ENCODE measurements around the gene CXCL3. TPM values are rescaled to one million over a fixed set of nuclear protein-coding genes. Genes with fewer than 3 reads are reported as not detected.

CXCL3 gene
- total RNA-seq, 1 donor from 2014 or later, result not detected

DNA sequence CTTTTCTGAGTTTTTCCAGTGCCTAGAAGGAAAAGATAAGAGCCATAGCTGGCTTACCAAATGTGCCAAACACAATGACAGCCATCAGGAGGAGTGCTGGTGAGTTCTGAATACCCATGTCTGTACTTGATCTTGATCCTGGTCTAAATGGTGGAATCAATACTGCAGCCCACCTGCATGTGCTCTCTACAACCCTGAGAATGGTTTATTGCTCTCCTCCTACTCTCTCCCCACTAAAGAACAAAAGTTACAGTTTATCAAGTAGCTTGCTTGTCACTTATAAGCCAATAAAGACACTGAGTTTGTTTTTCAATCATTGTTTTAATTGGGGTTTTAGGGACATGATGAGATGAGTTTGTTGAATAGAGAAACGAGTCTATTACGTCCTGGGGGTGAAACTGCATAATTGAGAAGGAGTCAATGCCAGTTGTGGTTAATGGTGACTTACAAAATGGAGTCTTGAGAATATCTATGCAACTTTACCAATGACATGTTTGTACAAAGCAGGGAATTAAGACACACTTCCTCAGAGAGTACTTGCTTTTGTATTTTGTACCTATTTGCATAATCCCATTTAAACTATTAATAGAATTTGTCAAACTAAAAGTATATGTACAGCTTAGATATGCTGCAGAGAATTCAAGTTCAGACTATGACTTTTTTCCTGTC is 20.8 kb upstream of the CXCL3 start:
- POLR2A ChIA-PET, result no interaction called here
- CTCF ChIA-PET, result no interaction called here
- intact Hi-C loops (cut with micrococcal nuclease), result no loop called here
- TF ChIP-seq, protein P1, sequence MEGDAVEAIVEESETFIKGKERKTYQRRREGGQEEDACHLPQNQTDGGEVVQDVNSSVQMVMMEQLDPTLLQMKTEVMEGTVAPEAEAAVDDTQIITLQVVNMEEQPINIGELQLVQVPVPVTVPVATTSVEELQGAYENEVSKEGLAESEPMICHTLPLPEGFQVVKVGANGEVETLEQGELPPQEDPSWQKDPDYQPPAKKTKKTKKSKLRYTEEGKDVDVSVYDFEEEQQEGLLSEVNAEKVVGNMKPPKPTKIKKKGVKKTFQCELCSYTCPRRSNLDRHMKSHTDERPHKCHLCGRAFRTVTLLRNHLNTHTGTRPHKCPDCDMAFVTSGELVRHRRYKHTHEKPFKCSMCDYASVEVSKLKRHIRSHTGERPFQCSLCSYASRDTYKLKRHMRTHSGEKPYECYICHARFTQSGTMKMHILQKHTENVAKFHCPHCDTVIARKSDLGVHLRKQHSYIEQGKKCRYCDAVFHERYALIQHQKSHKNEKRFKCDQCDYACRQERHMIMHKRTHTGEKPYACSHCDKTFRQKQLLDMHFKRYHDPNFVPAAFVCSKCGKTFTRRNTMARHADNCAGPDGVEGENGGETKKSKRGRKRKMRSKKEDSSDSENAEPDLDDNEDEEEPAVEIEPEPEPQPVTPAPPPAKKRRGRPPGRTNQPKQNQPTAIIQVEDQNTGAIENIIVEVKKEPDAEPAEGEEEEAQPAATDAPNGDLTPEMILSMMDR (IDR thresholded peaks at IDR 0.05), result no peak
- DNase-seq (no peak), ATAC-seq (ENCODE audit: low read depth) (no peak)
- Mint-ChIP-seq H3K9me3 (no peaks in the 10 kb centered on the region), H3K4me3 (no peak overlapping the region), H3K27me3 (peaks cover 11% of the 10 kb centered on the region), H3K4me1 (no peaks in the 10 kb centered on the region), H3K27ac (no peak overlapping the region), H3K36me3 (ENCODE audit: low read depth) (no peaks in the 10 kb centered on the region)

DNA sequence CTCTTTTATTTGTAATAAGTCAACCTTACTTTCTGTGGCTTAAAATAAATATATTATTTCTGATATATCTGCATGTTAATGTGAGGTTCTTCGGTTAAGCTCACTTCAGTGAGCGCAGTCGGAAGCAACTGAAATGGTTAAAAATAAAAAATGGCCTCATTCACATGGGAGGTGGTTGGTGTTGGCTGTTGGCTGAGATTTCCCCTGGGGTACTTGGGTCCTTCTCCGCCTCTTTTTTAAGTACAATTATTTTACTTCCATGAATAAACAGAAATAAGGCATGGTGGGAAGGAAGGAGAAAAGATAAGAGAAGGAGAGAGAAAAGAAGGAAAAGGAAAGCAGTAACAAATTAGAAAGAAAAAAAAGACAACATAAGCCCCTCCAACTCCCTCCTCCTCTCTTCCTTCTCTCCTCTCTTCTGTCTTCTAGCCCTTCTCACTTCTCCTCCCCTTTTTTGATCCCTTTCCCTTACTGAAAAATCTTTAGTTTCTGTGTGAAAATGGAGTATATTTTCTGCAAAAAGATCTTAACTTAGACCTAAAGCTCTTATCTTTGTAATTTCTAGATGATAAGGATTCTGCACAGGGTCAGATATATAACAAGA is 19.7 kb upstream of the CXCL3 start:
- no peak overlapping the region for H3K4me3 Mint-ChIP-seq
- intact Hi-C loops (cut with micrococcal nuclease), result no loop called here
- H3K9me3 Mint-ChIP-seq, result no peaks in the 10 kb centered on the region
- H3K4me1 Mint-ChIP-seq, result no peaks in the 10 kb centered on the region
- H3K36me3 Mint-ChIP-seq (ENCODE audit: low read depth), result no peaks in the 10 kb centered on the region
- CTCF ChIA-PET, result no interaction called here
- POLR2A ChIA-PET, result no interaction called here
- H3K27ac Mint-ChIP-seq, result no peak overlapping the region
- H3K27me3 Mint-ChIP-seq, result peaks cover 11% of the 10 kb centered on the region
- TF ChIP-seq, protein P1 (IDR thresholded peaks at IDR 0.05), result no peak
- ATAC-seq (ENCODE audit: low read depth) (no peak), DNase-seq (no peak)

DNA sequence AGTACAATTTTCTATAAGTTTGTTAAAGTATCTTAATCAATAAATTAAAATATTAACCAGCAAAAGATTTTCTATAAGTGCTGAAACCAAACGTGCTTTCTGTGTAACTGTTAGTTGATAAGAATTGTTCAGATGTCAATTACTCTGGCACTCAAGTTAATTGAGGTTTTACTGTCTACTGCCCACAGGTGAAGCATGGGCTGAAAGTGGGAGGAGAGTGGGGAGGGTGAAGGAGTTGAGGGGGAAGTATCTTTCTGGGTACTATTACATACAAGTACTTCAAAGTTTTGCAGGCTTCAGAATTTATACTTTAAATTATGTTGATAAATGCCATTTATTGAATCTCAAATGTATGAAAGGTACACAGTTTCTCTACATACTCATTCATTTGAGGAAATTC is 19.1 kb upstream of the CXCL3 start:
- TF ChIP-seq, protein P1 (IDR thresholded peaks at IDR 0.05), result no peak
- no peak for DNase-seq

DNA sequence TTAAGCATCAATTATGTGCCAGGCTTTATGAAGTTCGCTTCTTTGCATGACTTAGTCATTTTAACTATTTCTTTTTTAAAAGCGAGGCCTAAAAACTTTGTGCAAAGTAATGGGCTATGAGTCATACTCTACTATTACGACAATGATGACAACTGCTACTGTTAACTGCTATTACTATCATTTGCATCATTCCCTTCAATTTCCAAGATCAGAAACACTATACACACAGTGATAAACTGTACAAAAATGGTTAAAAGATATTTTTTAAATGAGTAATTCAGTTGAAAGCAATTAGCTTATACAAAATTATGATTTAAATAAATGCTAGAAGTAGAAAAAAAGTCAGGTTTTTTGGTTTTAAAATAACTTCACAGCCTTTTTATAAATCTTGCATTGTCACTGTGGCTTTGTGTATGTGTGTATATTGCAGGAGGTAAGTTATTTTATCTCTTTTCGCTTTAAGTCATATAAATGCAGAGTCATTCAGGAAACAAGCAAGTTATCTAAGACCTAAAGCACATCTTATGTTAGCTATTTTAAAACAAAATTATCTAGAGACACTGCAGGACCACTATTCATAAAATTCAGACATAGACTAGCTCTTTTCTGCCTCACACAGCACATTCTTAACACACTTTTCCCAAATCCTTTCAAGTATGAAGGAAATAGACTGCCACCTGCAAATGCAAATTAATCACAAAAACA is 18.5 kb upstream of the CXCL3 start:
- DNase-seq (no peak), ATAC-seq (ENCODE audit: low read depth) (no peak)
- Mint-ChIP-seq H3K27ac (no peak overlapping the region), H3K9me3 (no peaks in the 10 kb centered on the region), H3K36me3 (ENCODE audit: low read depth) (no peaks in the 10 kb centered on the region), H3K4me1 (no peaks in the 10 kb centered on the region), H3K27me3 (peaks cover 11% of the 10 kb centered on the region), H3K4me3 (no peak overlapping the region)
- POLR2A ChIA-PET, result no interaction called here
- TF ChIP-seq, protein P1 (IDR thresholded peaks at IDR 0.05), result no peak
- intact Hi-C loops (cut with micrococcal nuclease), result no loop called here
- CTCF ChIA-PET, result no interaction called here

More for the DNA sequence above, 19.1 kb upstream of the CXCL3 start:
- ATAC-seq (ENCODE audit: low read depth), result no peak
- no peak overlapping the region for H3K27ac Mint-ChIP-seq
- intact Hi-C loops (cut with micrococcal nuclease), result no loop called here
- no peaks in the 10 kb centered on the region for H3K4me1 Mint-ChIP-seq
- no peaks in the 10 kb centered on the region for H3K9me3 Mint-ChIP-seq
- H3K27me3 Mint-ChIP-seq, result peaks cover 11% of the 10 kb centered on the region
- ChIA-PET POLR2A (no interaction called here), CTCF (no interaction called here)
- no peak overlapping the region for H3K4me3 Mint-ChIP-seq
- H3K36me3 Mint-ChIP-seq (ENCODE audit: low read depth), result no peaks in the 10 kb centered on the region

DNA sequence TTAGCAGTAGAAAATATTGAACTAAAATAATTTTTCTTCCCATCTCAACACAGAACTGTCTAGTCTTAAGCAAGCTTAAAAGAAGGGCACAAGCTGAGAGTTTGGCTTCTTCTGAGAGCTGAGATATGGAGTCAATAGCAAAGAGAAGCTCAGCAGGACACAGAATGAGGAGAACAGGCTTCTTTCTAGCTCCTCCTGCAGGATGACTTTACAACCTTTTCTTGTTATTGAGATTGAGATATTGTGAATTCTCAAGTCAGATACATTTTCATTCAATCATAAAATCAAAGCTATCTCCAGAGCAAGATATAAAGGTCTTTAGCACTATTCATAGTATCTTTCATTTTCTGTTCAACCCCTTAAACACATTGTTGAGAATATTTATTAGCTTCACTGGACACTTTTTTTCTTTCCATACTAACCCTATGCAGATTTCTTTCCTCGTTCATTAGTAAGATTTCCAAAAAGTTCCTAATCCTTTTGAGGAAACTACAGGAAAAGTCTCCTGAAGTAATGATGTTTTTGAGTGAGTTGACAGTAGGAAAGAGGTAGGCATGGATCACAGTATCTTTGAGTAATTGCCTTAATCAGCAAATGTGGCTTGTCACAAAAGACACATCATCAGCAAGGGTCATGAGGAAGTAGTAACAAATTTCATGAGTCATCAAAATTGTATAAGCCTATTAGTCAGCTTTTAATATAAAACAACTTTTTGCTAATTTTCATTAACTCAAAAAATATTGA is 17.8 kb upstream of the CXCL3 start:
- H3K27me3 Mint-ChIP-seq, result peaks cover 11% of the 10 kb centered on the region
- CTCF ChIA-PET, result no interaction called here
- H3K27ac Mint-ChIP-seq, result no peak overlapping the region
- no peak for ATAC-seq (ENCODE audit: low read depth)
- TF ChIP-seq, protein P1 (IDR thresholded peaks at IDR 0.05), result no peak
- intact Hi-C loops (cut with micrococcal nuclease), result no loop called here
- no peak for DNase-seq
- H3K36me3 Mint-ChIP-seq (ENCODE audit: low read depth), result no peaks in the 10 kb centered on the region
- H3K9me3 Mint-ChIP-seq, result peaks cover under 1% of the 10 kb centered on the region
- POLR2A ChIA-PET, result interaction anchor here (0.6 kb wide), 1 partner anchor 12 kb away, joined by 5 read pairs; no protein-coding TSS in a partner anchor
- no peaks in the 10 kb centered on the region for H3K4me1 Mint-ChIP-seq
- no peak overlapping the region for H3K4me3 Mint-ChIP-seq

Measured in activated B cell treated with CpG ODN at 0.5 μM for 24 hours (primary cell).